KMS-11 (cell line): Measurements from ENCODE around the gene CLDN14.

Experiments used
- H2AFZ ChIP-seq: fragments of 200-600 bp; sonication (generic); 2 replicates; pipeline ENCODE4 v1.6.1; 2016; ENCODE audit warnings: antibody characterized with exemption, mixed run types, low read depth
- H3K27ac ChIP-seq: fragments of 200-600 bp; sonication (generic); 2 replicates; pipeline ENCODE4 v1.6.1; 2016; ENCODE audit warnings: mild to moderate bottlenecking, mixed run types
- H3K27me3 ChIP-seq: fragments of 200-600 bp; sonication (generic); 2 replicates; pipeline ENCODE4 v1.6.1; 2017; ENCODE audit warnings: mild to moderate bottlenecking, low read depth, mixed run types, moderate library complexity; ENCODE audit not compliant: insufficient read depth
- H3K36me3 ChIP-seq: fragments of 200-600 bp; sonication (generic); 2 replicates; pipeline ENCODE4 v1.6.1; 2017; ENCODE audit warnings: mild to moderate bottlenecking, mixed run types; ENCODE audit not compliant: insufficient read depth
- H3K4me1 ChIP-seq: fragments of 200-600 bp; sonication (generic); 2 replicates; pipeline ENCODE4 v1.6.1; 2016; ENCODE audit warnings: mild to moderate bottlenecking, low read depth, mixed run types; ENCODE audit not compliant: poor library complexity, severe bottlenecking
- H3K4me2 ChIP-seq: fragments of 200-600 bp; sonication (generic); 2 replicates; pipeline ENCODE4 v1.7.0; 2016; ENCODE audit warnings: mild to moderate bottlenecking, mixed run types
- H3K4me3 ChIP-seq: fragments of 200-600 bp; sonication (generic); IDR thresholded peaks from 2 replicates; pipeline ENCODE4 v1.6.1; 2017; ENCODE audit warnings: low read depth, low read length, mixed read lengths; ENCODE audit not compliant: insufficient read depth
- H3K79me2 ChIP-seq: fragments of 200-600 bp; sonication (generic); 2 replicates; pipeline ENCODE4 v1.6.1; 2016; ENCODE audit warnings: low read depth, mixed run types; ENCODE audit not compliant: insufficient read depth
- H3K9ac ChIP-seq: fragments of 200-600 bp; sonication (generic); 2 replicates; pipeline ENCODE4 v1.6.1; 2016; ENCODE audit warnings: mild to moderate bottlenecking, mixed run types
- H4K20me1 ChIP-seq: fragments of 200-600 bp; sonication (generic); 2 replicates; pipeline ENCODE4 v1.6.1; 2016; ENCODE audit warnings: mild to moderate bottlenecking, mixed run types; ENCODE audit not compliant: insufficient read depth
- TF ChIP-seq, protein P1 (sequence below): fragments of 200-600 bp; sonication (generic); conservative IDR thresholded peaks from 2 replicates; pipeline ENCODE4 v1.6.1; 2017; ENCODE audit warnings: low read depth, mild to moderate bottlenecking, antibody characterized with exemption, low read length, moderate library complexity, mixed read lengths

The CLDN14 gene

DNA sequence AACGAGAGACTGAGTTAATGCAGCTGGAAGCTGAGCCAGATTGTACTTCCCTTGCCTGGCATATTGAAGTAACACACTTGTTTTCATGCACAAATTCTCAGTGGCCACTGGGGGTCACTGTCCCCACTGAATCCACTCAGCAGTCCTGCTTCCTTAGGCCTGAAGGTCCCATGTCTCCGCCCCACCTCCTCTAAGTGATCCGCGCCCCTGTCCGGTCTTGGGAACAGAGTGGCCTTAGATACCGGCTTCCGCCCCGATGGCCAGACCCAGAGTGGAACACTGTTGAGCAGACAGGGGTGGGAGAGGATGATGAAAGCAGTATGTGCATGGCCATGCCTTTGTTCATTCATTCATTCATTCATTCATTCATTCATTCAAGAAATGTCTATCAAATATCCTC lies 59.9 kb downstream of the CLDN14 start:
- no peaks in the 10 kb centered on the region for H3K27me3 ChIP-seq
- no peaks in the 10 kb centered on the region for H4K20me1 ChIP-seq
- no peaks in the 10 kb centered on the region for H3K79me2 ChIP-seq
- TF ChIP-seq, protein P1, sequence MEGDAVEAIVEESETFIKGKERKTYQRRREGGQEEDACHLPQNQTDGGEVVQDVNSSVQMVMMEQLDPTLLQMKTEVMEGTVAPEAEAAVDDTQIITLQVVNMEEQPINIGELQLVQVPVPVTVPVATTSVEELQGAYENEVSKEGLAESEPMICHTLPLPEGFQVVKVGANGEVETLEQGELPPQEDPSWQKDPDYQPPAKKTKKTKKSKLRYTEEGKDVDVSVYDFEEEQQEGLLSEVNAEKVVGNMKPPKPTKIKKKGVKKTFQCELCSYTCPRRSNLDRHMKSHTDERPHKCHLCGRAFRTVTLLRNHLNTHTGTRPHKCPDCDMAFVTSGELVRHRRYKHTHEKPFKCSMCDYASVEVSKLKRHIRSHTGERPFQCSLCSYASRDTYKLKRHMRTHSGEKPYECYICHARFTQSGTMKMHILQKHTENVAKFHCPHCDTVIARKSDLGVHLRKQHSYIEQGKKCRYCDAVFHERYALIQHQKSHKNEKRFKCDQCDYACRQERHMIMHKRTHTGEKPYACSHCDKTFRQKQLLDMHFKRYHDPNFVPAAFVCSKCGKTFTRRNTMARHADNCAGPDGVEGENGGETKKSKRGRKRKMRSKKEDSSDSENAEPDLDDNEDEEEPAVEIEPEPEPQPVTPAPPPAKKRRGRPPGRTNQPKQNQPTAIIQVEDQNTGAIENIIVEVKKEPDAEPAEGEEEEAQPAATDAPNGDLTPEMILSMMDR: peak; percentile 89
- H3K36me3 ChIP-seq: no peaks in the 10 kb centered on the region
- no peak overlapping the region for H2AFZ ChIP-seq
- peaks cover 17% of the 10 kb centered on the region for H3K4me1 ChIP-seq
- no peak overlapping the region for H3K27ac ChIP-seq
- no peak overlapping the region for H3K4me3 ChIP-seq
- no peak overlapping the region; the same call in 1 of the 2 replicates for H3K4me2 ChIP-seq
- no peak overlapping the region for H3K9ac ChIP-seq

DNA sequence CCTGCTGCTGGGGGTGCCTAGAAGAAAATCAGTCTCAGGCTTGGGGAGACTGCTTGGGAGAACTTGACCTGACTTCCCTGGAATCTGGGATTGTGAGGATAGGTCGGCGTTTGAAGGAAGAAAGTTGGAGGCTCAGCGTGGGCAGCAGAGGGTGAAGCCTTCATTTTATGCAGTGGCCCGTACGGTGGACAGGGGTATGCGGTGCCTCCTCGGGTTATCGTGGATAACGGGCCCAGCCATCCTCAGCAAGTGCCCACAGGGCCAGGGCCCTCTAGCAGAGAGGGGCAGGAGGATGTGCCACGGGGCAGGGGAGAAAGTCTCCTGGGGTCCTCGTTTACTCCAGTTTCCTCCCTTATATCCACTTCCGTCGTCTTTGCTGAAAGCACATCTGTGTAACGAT lies 60.7 kb downstream of the CLDN14 start:
- Histone ChIP-seq H2AFZ (no peak overlapping the region), H3K27ac (no peak overlapping the region), H4K20me1 (no peaks in the 10 kb centered on the region), H3K79me2 (no peaks in the 10 kb centered on the region), H3K4me3 (no peak overlapping the region), H3K4me2 (no peak overlapping the region), H3K27me3 (no peaks in the 10 kb centered on the region), H3K4me1 (peaks cover 17% of the 10 kb centered on the region), H3K36me3 (no peaks in the 10 kb centered on the region), H3K9ac (no peak overlapping the region)
- TF ChIP-seq, protein P1: no peak

DNA sequence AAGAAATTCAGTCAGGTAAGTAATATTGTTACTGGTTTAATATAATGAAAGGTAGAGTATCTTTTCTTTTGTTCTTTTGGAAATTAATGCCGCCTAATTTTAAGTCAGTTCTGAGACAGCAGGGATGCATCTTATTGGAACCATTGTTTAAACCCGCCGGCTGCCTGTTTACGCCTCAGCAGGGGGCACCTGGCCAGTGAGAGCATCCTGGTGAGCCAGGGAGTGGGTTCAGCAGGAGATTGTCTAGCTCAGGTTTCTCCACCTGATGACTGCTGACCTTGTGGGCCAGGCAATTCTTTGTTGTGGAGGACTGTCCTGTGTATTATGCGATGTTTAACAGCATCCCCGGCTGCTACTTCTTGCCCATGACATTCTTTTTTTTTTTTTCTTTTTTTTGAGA lies 64.5 kb downstream of the CLDN14 start:
- TF ChIP-seq, protein P1: no peak

DNA sequence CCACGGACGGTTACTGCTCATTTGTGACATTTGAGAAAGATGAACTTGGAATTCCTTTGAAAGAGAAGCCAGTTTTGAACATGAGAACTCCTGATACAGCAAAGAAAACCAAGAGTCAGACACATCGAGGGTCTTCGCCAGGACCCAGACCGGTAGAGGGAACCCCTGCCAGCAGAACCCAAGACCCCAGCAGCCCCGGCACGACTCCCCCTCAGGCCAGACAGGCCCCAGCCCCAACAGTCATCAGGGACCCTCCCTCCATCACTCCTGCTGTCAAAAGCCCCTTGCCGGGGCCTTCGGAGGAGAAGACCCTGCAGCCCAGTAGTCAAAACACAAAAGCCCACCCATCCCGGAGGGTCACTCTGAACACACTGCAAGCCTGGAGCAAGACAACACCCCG lies 67.0 kb downstream of the CLDN14 start:
- no peaks in the 10 kb centered on the region for H3K79me2 ChIP-seq
- H3K27me3 ChIP-seq: no peaks in the 10 kb centered on the region
- H3K4me3 ChIP-seq: no peak overlapping the region
- H3K27ac ChIP-seq: no peak overlapping the region
- H3K36me3 ChIP-seq: no peaks in the 10 kb centered on the region
- no peak overlapping the region for H3K4me2 ChIP-seq
- H2AFZ ChIP-seq: no peak overlapping the region
- peaks cover 20% of the 10 kb centered on the region for H3K4me1 ChIP-seq
- H3K9ac ChIP-seq: no peak overlapping the region
- TF ChIP-seq, protein P1: no peak
- no peaks in the 10 kb centered on the region for H4K20me1 ChIP-seq

More for the DNA sequence above, 64.5 kb downstream of the CLDN14 start:
- Histone ChIP-seq H3K36me3 (no peaks in the 10 kb centered on the region), H3K27me3 (no peaks in the 10 kb centered on the region), H3K4me1 (peaks cover 28% of the 10 kb centered on the region), H3K79me2 (no peaks in the 10 kb centered on the region), H3K9ac (no peak overlapping the region), H3K4me3 (no peak overlapping the region), H3K27ac (no peak overlapping the region), H2AFZ (no peak overlapping the region), H4K20me1 (no peaks in the 10 kb centered on the region), H3K4me2 (no peak overlapping the region)
